Upper lobe of right lung (tissue), 1 donor: ENCODE data around the gene TNFRSF1B. TPM values are rescaled to one million over a fixed set of nuclear protein-coding genes. Genes with fewer than 3 reads are reported as not detected.

Source experiments
- ATAC-seq: fragments of 200-7000 bp; cut with Tn5 transposase; one replicate; pipeline ENCODE4 v1.9.1; 2020; ENCODE audit warnings: mild to moderate bottlenecking, moderate library complexity
- DNase-seq: peaks from one replicate; pipeline ENCODE4 v3.0.0-alpha.2; 2020
- H3K27ac ChIP-seq: fragments of 200-600 bp; one replicate; pipeline ENCODE4 v1.8.0; 2022
- H3K27me3 ChIP-seq: fragments of 200-600 bp; one replicate; pipeline ENCODE4 v1.8.0; 2022; ENCODE audit warnings: mild to moderate bottlenecking
- H3K36me3 ChIP-seq: fragments of 200-600 bp; one replicate; pipeline ENCODE4 v1.8.0; 2022
- H3K4me1 ChIP-seq: fragments of 200-600 bp; one replicate; pipeline ENCODE4 v1.8.0; 2022
- H3K4me3 ChIP-seq: fragments of 200-600 bp; one replicate; pipeline ENCODE4 v1.8.0; 2022; ENCODE audit warnings: mild to moderate bottlenecking
- H3K9me3 ChIP-seq: fragments of 200-600 bp; one replicate; pipeline ENCODE4 v1.8.0; 2022
- CTCF ChIP-seq: fragments of 200-600 bp; IDR thresholded peaks from one replicate; pipeline ENCODE4 v1.8.0; 2022; ENCODE audit warnings: antibody characterized with exemption
- intact Hi-C: fragments of 100-400 bp; cut with DNase I; formaldehyde crosslinking; loops from one replicate; pipeline ENCODE4 v1.11.0; 2022
- total RNA-seq: library from RNA; stranded (reverse); fragmentation: NEBNext Ultra II Directional; extraction: Animal tissue kit (Norgen Biotek cat#: 25700); gene quantifications from one replicate; pipeline ENCODE4 v1.2.1, GENCODE V29; 2021
- donor health status: DM: no; HTN: yes; CAD: no; lungs with severe emphysema.

The TNFRSF1B gene
- total RNA-seq, 1 donor from 2014 or later, result 62.4 TPM

- Histone ChIP-seq H3K27me3 (no peaks in the 10 kb centered on the region), H3K4me1 (peaks cover 25% of the 10 kb centered on the region), H3K9me3 (no peaks in the 10 kb centered on the region), H3K27ac (no peak overlapping the region), H3K36me3 (peaks cover 23% of the 10 kb centered on the region), H3K4me3 (no peak overlapping the region)
- no peak for TF ChIP-seq CTCF
- DNase-seq (no peak), ATAC-seq (no peak)
- intact Hi-C loops, result no loop called here
Observed at GRCh38 chr1:12232221-12232620, 65.4 kb downstream of the TNFRSF1B start.

- no peak overlapping the region for H3K27ac ChIP-seq
Observed at GRCh38 chr1:12244078-12244477, 77.3 kb downstream of the TNFRSF1B start.

GRCh38 chr1:12244585-12244984 is 77.8 kb downstream of the TNFRSF1B start:
- Histone ChIP-seq H3K27me3 (no peaks in the 10 kb centered on the region), H3K27ac (no peak overlapping the region), H3K4me1 (no peaks in the 10 kb centered on the region), H3K9me3 (no peaks in the 10 kb centered on the region), H3K36me3 (peaks cover 84% of the 10 kb centered on the region), H3K4me3 (no peak overlapping the region)
- intact Hi-C loops, result no loop called here
- TF ChIP-seq CTCF, result no peak
- ATAC-seq, result no peak
- DNase-seq, result no peak

More at GRCh38 chr1:12244078-12244477, 77.3 kb downstream of the TNFRSF1B start:
- TF ChIP-seq CTCF, result peak; percentile 22
- no peak overlapping the region for H3K4me3 ChIP-seq
- no peaks in the 10 kb centered on the region for H3K9me3 ChIP-seq
- no peaks in the 10 kb centered on the region for H3K27me3 ChIP-seq
- H3K36me3 ChIP-seq, result peaks cover 80% of the 10 kb centered on the region
- ATAC-seq, result no peak
- DNase-seq, result no peak
- H3K4me1 ChIP-seq, result no peaks in the 10 kb centered on the region
- intact Hi-C loops, result no loop called here

GRCh38 chr1:12245116-12245515 is 78.3 kb downstream of the TNFRSF1B start:
- H3K4me3 ChIP-seq, result no peak overlapping the region
- H3K36me3 ChIP-seq, result peaks cover 87% of the 10 kb centered on the region
- no peak for TF ChIP-seq CTCF
- H3K27ac ChIP-seq, result no peak overlapping the region
- H3K9me3 ChIP-seq, result no peaks in the 10 kb centered on the region
- intact Hi-C loops, result no loop called here
- DNase-seq, result no peak
- ATAC-seq, result no peak
- no peaks in the 10 kb centered on the region for H3K27me3 ChIP-seq
- no peaks in the 10 kb centered on the region for H3K4me1 ChIP-seq

- no peak for TF ChIP-seq CTCF
- Histone ChIP-seq H3K4me1 (no peaks in the 10 kb centered on the region), H3K36me3 (peaks cover 92% of the 10 kb centered on the region), H3K27me3 (no peaks in the 10 kb centered on the region), H3K27ac (no peak overlapping the region), H3K9me3 (no peaks in the 10 kb centered on the region), H3K4me3 (no peak overlapping the region)
- DNase-seq (no peak), ATAC-seq (no peak)
- intact Hi-C loops, result no loop called here
Observed at GRCh38 chr1:12245733-12246132, 78.9 kb downstream of the TNFRSF1B start.

GRCh38 chr1:12246584-12246983 is 79.8 kb downstream of the TNFRSF1B start:
- TF ChIP-seq CTCF, result no peak
- Histone ChIP-seq H3K4me3 (no peak overlapping the region), H3K36me3 (peaks cover 90% of the 10 kb centered on the region), H3K9me3 (no peaks in the 10 kb centered on the region), H3K27me3 (no peaks in the 10 kb centered on the region), H3K27ac (no peak overlapping the region), H3K4me1 (no peaks in the 10 kb centered on the region)
- ATAC-seq, result no peak
- no peak for DNase-seq
- intact Hi-C loops, result no loop called here
